Measurements from ENCODE around the gene UGT1A7. TPM values are rescaled to one million over a fixed set of nuclear protein-coding genes. Genes with fewer than 3 reads are reported as not detected.

UGT1A7 gene
- total RNA-seq, 1 donor from 2014 or later = not detected

DNA sequence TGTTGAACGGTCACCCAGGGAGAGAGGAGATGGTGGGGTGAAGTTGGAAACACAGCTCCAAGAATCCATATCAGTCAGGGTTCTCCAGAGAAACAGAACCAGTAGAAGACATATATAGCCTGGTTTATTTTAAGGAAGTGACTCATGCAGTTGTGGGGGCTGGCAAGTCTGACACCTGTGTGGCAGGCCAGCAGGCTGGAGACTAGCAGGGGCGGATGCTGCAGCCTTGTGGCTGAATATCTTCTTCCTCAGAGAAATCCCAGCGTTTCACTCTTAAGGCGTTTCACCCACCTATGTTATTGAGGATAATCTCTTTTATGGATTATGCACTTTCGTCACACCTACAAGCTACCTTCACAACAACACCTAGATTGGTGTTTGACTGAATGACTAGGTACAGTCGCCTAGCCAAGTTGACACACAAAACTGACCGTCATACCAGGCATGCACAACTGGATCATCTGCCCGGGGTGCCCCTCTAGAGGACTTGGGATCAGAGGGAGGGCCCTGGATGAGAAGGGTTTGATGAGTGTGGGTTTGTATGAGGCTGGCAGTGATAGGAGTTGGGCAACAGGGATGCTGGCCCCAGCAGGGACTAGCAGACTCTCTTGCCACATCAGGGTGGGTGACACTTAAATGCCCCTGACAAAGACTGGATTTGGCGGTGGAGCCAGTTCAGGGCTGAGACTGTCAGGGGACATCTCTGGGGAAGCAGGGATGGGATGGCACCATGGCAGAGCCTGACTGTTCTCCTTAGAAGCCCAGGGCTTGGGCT is 119.8 kb downstream of the UGT1A7 start:
- no peak for DNase-seq

DNA sequence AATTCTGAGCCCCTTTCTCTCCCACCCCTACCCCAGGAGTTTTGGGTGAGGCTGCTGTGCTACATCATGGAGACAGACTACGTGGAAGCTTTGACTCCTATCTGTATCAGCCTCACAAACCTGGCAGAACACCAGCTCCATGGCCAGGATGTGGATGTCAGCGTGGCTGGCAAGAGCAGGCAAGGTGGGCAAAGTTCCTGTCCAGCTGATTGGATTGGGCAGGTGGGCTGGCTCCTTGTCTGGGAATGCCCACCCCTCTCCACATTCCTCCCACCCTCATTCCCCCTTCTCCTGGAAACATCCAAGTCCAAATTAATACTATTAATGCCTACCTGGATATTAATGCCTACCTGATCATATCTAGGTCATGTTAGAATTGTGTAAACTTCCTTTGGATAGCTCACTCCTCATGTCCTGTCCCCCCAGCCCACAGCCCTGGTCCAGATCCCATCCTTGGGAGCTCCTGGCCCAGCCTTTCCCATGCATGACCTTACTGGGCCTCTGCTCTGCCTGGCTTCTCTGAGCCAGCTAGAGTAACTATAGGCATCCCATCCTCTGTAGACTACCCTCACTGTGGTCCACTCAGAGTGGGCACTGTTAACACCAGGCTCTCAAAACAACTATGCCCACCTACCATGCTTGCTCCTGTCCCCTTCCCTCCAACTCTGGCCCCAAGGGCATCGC is 120.6 kb downstream of the UGT1A7 start:
- no peak for DNase-seq

DNA sequence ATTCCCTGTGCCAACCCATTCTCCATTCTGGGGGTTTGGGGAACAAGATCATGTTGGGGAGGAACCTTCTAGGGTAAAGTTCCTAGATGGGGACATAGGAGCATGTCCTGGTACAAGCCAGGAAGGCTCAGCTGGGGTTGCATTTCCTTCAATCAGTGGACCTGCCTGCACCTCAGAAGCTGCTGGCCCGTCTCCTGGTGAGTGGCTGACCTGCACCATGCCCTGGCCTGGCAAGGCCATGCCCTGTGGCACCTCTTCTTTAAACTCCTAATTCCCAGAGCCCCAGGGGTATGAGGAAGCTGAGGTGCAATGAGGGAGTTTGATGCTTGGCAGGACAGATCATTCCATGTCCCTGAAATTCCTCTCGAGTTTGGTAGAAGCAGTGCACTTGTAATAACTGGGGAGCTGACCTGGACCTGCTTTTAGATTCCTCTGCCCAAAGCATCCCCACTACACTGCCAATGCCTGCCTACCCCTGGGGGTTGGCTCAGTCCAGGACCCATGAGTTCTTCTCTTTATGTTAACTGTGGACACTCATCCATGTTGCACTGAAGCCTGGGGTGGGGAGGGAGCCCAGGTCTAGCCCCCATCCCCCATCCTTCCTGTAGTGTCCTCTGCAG is 121.7 kb downstream of the UGT1A7 start:
- no peak for DNase-seq

DNA sequence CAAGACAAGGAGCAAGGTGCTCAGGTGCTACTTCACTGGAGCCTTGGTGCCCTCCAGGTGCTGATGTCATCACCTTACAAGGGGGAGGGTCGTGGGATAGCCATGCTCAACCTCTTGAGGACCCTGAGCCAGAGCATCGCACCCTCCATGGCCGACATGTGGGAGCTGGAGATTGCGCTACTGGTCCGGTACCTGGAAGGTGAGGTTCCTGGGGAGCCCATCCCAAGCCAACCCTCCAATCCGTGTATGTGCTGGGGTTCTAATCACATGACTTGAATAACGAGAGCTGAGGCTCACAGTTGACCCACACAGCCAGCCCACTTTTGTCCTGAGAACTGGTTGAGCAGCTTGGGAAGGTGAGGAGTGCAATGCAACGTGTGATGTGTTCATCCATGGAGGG is 122.3 kb downstream of the UGT1A7 start:
- DNase-seq = no peak

DNA sequence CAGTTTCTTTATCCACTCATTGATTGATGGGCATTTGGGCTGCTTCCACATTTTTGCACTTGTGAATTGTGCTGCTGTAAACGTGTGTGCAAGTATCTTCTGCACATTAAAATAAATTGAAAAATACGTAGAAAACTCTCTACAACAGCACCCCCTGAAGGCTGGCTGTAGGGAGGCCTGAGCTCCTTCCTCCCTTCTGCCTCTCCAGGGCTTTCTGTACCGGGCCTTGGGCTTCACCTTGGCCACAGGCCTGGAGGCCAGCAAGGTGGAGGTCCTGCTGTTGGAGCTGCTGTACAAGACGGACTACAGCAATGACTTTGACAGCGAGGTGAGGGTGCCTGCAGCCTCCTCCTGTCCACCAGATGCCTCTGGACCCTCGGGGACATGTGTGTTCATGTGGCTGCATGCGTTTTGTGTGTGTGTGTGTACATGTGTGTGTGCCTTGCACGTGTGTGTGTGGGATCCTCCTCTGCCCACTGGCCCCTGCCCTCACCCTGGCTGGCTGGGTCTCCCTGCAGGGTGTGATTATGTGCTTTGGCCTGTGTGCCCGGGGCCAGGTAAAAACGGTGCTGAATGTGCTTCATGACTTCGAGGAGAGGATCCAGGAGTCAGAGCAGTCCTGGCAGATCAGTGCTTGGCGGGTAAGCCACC is 125.6 kb downstream of the UGT1A7 start:
- DNase-seq = no peak

DNA sequence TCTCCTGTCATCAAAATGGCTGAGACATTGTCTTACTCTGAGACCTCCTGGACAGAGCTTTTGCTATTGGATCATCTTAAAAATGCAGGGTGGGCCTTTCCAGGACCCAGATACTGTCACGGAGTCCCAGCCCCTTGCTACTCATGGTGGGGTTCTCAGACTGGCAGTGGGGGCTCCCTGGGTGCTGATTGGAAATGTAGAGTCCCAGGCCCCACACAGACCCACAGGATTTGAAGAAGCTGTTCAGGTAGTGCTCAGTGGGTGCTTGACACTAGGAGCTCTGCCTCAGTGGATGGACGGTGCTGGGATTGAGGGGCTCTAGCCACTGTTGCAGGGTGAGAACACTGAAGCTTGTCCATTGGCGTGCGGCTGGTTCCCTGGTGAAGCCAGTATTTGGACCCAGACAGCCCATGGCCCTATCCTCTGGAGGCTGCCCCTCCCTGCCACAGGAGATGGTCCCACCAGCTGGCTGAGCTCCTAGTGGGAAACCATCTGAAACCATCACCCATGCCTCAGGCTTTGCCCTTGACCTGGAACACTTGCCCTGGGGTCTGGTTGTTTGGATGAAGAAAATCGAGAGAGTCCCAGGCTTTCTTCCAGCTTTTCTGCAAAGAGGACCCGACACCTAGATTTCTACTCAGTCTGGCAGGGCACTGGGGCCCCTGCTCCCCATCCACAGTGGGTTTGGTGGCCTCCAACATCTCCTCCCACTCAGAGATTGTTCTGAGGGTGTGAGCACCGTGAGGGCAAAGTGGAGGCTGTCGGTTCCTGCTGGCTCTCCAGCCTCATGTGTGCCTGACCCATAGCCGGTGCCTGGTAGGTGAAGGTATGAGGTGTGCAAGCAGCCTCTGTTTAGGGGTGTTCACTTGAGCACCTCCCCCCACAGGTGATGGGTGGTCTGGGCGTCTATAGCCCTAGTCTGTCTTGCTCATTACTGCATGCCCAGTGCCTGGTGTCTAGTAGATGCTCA is 126.5 kb downstream of the UGT1A7 start:
- no peak for DNase-seq

DNA sequence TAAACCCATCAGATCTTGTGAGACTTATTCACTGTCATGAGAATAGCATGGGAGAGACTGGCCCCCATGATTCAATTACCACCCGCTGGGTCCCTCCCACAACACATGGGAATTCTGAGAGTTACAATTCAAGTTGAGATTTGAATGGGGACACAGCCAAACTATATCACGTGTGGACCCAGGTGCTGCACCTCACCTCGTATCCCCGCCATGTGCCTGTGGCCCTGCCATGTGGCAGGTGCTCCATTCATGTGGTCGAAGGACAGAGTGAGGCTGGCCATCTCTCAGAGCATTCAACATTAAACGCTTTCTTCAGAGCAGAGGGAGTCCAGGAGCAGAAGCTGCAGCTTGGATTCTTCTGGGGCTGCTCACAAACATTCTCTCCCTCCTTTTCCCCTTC is 128.7 kb downstream of the UGT1A7 start:
- no peak for DNase-seq

DNA sequence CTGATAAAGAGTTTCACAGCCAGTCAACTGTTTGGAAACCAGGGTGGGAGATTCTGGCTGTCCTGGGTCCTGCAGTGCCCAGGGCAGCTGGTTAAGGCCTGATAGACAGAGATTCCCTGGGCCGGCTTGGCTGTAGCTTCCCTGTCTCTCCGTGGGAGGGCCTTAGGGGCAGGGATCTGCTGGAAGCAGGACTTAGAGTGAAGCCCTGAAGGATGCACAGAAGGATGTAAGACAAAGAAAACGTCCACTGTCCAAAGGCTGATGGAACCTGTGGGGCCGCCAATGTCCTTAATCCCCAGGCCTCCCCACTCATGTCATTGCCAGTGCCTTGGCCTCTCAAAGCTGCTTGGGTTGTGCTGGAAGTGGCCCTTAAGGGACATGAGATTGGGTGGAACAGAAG is 129.4 kb downstream of the UGT1A7 start:
- no peak for DNase-seq

DNA sequence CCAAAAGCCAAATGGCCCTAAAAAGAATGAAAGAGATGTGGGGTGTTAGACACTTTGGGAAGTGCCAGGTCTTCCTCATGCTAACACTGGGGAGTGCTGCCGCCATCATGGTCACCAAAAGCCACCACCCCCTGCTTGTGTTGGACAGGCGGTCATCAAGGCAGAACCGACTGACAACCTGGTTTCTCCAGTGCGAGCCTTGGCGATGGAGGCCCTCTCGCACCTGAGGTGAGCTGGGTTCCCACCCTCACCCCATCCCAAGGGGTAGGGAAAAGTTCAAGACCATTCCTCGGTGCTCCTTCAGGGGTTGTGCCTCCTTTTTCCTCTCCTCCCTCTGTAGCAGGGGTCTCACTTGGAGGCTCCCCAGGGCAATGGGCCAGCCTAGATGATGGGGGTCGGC is 130.0 kb downstream of the UGT1A7 start:
- no peak for DNase-seq

DNA sequence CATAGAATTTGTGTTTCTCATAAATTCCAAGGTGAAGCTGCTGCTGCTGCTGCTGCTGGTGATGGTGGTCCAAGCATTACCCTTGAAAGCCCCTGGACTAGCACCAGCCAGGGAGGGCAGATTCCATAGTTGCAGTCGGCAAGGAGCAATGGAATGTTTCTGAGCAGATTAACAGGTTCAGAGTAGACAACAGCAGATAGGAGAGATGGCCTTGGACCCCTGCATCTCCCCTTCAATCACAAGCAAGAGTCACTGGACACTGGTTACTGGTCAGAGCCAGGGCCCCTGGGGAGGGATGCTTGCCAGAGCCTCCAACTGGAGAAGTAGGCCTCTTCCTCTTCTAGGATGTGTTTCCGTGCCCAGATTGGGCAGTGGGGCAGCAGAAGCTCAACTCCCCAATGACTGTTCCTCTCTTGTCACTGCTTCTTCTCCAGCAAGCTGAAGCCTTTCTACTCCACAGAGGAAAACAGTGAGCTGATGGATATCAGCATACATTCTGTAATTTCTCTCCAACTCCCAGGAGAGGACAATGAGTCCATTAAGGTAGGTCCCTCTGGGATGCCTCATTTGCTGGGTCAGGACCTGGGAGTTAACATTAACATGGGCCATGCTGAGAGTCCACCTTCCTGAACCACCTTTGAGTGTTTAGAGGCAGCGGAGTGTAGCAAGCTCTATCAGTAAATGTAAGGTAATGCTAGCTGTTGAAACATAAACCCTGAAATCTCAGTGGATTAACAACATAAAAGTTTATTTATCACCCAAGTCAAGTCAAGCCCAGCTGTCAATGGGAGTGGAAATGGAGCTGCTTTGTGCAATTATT is 131.7 kb downstream of the UGT1A7 start:
- no peak for DNase-seq

DNA sequence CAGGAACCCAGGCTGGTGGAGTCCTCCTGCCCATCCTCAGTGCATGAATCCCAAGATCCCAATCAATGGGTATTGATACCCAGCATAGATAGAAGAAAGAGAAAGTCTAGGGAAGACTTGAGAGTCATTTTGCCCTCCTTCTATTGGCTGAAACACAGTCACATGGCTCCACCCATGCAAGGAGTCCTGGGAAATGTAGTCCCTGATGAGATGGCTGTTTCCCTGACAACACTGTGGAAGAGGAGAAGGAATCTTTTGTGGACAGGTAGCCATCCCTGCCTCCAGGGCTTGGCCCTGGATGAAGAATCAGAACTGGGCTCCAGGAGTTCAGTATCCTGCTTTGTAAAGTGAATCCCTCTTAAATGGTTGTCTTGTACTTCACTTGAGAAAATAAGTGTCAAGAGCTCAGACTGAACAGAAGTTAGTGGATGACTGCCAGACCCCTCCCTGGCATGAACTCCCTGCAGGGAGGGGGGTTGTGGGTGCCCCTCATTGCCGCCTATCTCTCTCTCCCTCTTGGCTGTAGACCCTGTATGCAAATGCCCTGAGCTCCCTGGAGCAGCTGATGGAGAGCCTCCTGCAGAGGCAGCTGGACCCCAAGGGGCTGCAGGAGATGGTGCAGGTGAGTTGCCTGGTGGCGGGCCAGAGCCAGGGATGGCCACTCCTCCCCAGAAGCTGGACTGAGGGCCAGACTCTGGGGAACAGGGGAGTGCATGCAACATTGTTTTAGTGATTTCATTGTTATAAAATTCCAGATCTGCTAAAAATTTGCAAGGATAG is 132.5 kb downstream of the UGT1A7 start:
- no peak for DNase-seq

DNA sequence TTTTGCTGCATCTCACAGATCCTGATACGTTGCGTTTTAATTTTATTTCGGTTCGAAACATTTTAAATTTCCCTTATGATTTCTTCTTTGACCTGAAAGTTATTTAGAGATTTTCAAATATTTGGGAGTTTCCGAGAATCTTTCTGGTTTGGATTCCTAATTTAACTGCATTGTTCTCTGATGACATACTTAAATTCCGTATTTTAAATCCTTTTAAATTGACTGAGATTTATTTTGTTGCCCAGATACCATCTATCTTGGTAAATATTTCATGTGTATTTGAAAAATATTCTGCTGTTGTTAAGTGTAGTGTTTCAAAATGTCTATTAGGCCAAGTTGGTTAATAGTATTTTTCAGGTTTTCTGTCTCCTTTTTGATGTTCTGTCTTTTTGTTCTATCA is 134.2 kb downstream of the UGT1A7 start:
- no peak for DNase-seq

DNA sequence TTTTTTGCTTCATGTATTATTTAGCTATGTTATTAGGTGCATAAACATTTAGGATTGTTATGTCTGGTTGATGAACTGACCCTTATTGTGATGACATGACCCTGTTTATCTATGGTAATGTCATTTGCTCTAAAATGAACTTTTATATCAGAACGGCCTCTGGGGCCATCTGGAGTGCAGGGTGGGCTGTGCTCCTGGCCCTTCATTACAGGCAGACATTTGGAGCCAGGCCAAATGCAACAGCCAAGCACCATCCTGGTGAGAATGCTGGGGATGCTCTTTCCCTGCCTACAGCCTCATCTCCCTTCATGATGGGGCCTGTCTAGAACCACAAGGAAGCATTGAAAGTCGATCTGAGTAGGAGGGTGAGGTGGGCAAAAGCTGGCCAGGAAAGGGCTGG is 134.6 kb downstream of the UGT1A7 start:
- no peak for DNase-seq

DNA sequence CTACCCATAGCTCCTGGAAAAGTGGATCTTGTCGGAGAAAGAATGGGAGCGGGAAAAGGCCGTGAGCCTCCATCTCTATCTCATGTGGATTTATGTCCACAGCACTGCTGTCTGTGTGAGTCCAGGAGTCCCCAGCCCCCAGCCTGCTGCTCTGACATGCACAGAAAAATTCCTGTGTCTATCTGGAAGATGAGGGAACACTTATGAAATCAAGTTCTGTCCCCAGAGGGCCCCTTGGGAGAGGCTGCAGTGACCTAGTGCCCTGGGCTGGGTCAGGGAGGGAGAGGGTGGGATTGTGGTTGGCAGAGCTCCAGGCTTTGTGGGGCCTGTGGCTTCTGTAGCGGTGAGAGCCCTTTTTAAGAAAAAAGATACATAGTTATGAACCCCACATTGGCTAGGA is 135.1 kb downstream of the UGT1A7 start:
- DNase-seq = no peak

DNA sequence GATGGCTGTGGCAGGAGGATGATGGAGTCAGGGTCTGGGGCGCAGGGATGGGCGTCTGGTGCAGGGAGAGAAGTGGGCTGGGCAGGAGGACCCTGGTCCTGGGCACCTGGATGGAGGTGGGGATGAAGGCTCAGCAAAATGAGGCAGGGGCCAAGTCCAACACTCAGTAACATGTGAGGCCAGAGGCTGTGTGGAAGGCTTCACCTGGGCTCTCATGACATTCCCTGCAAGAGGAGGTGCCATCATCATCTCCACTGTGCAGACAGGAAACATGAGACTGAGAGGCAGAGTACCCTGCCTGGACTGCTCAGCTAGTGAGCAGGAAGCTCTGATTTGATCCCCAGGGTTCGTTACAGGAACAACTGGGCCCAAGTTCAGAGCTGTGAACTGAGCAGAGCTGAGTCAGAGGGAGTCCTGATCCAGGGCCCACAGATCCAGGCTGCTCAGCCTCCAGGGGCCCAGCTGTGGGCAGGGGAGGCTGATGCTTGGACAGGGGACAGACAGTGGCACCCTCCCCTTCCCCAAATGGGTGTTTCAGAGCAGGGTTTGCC is 135.7 kb downstream of the UGT1A7 start:
- no peak for DNase-seq

DNA sequence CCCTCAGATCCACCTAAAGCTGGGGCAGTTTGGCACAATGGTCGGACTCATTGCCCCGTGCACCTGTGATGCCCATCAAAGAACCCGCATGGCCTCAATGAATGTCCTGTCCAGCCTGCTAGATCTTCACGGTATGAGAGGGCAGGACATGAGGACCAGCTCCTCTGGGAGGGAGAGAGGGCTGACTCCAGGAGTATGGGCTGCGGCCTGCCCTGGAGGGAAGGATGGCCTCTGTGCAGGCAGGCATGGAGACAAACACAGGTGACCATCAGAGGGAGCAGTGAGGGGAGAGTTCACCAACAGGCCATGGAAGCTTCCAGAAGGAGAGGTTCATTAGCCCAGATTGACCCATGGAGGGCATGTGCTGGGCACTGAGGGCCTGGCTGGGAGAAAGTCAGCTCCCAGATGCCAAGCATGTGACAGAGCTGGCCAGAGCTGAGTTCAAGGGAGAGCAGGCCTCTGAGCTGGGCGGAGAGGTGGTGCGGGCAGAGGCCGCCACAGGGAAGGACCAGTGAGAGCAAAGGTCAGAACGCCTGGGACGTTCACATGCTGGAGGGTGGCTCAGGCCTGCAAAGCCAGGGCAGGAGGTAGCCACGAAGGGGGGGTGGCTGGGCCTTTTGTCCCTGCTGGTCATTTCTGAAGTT is 136.4 kb downstream of the UGT1A7 start:
- DNase-seq = no peak

DNA sequence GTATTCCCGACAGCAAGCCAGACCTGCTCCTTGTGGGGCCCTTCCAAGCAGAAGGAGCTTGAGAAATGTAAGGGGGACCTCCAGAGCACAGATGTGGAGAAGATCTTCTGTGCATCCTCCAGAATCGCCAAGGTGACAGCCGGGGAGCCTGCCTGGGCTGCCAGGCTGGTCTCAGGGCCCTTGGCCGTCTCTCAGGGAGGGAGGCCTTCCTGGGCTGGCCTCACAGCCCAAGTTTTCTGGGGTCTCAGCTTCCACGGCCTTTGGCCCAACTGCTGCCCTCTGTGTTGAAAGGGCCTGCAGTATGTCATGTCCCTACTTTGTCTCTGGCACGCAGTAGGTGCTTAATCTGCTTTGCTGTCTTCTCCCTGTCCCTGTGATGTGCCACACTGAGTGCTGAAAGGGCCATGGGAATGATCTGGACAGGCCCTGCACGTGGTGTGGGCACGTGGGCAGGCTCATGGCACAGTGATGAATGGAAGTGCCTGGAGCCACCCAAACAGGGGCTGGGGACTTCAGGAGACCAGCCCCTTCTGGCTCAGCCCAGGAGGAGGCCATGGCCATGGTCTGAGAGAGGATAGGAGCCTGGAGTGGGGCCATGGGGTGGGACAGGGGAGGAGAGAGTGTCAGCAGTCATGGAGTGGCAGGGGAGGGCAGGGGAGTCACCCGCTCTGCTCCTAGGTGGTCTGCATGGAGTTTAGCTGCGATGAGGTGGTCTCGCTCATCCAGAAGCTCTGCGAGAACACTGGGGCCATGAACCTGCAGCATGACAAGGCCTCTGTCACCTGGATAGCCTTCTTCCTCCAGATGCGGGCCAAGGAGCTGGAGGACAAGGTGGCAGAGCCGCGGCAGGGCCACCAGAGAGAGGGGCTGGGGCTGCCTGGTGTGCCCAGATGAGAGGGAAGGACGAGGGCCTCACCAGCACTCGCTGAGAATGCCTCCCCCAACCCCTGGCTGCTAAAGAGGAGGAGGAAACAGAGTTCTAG is 137.2 kb downstream of the UGT1A7 start:
- no peak for DNase-seq

All from occipital lobe (tissue), 2 donors.